ENCODE measurements around the gene ROPN1B.
"Not testable (repeated sequence)": the region's sequence is repeated elsewhere in the genome, so short reads cannot be mapped to it uniquely, and the experiment has no call there.

DNA sequence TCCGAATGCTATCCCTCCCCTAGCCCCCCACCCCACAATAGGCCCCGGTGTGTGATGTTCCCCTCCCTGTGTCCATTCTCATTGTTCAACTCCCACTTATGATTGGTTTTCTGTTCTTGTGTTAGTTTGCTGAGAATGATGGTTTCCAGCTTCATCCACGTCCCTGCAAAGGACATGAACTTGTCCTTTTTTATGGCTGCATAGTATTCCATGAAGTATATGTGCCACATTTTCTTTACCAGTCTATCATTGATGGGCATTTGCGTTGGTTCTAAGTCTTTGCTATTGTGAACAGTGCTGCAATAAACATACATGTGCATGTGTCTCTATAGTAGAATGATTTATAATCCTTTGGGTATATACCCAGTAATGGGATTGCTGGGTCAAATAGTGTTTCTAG, 12.0 kb upstream of the ROPN1B start:
- TF ChIP-seq FOSL1 (IDR thresholded peaks at IDR 0.05; ENCODE audit: low read depth); POLR2AphosphoS5 (IDR thresholded peaks at IDR 0.05; ENCODE audit: low read depth, low read length); ZFX (IDR thresholded peaks at IDR 0.05); CBX3 (IDR thresholded peaks at IDR 0.05; ENCODE audit: low read depth); EGR1 (IDR thresholded peaks at IDR 0.05; ENCODE audit: low read depth); POLR2A (IDR thresholded peaks at IDR 0.05; ENCODE audit: borderline replicate concordance, extremely low read depth, insufficient read depth, insufficient read length); ZNF274 (IDR thresholded peaks at IDR 0.05; ENCODE audit: low read depth, low read length); SP1 (IDR thresholded peaks at IDR 0.05; ENCODE audit: low read depth); TCF7L2 (IDR thresholded peaks at IDR 0.05; ENCODE audit: borderline replicate concordance, extremely low read depth, insufficient read depth, insufficient read length); EZH2 (IDR thresholded peaks at IDR 0.05): not testable (repeated sequence)
- TF ChIP-seq, protein P1, sequence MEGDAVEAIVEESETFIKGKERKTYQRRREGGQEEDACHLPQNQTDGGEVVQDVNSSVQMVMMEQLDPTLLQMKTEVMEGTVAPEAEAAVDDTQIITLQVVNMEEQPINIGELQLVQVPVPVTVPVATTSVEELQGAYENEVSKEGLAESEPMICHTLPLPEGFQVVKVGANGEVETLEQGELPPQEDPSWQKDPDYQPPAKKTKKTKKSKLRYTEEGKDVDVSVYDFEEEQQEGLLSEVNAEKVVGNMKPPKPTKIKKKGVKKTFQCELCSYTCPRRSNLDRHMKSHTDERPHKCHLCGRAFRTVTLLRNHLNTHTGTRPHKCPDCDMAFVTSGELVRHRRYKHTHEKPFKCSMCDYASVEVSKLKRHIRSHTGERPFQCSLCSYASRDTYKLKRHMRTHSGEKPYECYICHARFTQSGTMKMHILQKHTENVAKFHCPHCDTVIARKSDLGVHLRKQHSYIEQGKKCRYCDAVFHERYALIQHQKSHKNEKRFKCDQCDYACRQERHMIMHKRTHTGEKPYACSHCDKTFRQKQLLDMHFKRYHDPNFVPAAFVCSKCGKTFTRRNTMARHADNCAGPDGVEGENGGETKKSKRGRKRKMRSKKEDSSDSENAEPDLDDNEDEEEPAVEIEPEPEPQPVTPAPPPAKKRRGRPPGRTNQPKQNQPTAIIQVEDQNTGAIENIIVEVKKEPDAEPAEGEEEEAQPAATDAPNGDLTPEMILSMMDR (IDR thresholded peaks at IDR 0.05 in 2 of 3, conservative IDR thresholded peaks at IDR 0.05 in 1 of 3; ENCODE audit: borderline replicate concordance in 1 of 3, insufficient read depth in 1 of 3, low read depth in 2 of 3, low read length in 2 of 3): not testable (repeated sequence)
- TF ChIP-seq, protein P2, sequence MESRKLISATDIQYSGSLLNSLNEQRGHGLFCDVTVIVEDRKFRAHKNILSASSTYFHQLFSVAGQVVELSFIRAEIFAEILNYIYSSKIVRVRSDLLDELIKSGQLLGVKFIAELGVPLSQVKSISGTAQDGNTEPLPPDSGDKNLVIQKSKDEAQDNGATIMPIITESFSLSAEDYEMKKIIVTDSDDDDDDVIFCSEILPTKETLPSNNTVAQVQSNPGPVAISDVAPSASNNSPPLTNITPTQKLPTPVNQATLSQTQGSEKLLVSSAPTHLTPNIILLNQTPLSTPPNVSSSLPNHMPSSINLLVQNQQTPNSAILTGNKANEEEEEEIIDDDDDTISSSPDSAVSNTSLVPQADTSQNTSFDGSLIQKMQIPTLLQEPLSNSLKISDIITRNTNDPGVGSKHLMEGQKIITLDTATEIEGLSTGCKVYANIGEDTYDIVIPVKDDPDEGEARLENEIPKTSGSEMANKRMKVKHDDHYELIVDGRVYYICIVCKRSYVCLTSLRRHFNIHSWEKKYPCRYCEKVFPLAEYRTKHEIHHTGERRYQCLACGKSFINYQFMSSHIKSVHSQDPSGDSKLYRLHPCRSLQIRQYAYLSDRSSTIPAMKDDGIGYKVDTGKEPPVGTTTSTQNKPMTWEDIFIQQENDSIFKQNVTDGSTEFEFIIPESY (IDR thresholded peaks at IDR 0.05; ENCODE audit: extremely low read depth, insufficient replicate concordance, low read length): not testable (repeated sequence)
- TF ChIP-seq, protein P3, sequence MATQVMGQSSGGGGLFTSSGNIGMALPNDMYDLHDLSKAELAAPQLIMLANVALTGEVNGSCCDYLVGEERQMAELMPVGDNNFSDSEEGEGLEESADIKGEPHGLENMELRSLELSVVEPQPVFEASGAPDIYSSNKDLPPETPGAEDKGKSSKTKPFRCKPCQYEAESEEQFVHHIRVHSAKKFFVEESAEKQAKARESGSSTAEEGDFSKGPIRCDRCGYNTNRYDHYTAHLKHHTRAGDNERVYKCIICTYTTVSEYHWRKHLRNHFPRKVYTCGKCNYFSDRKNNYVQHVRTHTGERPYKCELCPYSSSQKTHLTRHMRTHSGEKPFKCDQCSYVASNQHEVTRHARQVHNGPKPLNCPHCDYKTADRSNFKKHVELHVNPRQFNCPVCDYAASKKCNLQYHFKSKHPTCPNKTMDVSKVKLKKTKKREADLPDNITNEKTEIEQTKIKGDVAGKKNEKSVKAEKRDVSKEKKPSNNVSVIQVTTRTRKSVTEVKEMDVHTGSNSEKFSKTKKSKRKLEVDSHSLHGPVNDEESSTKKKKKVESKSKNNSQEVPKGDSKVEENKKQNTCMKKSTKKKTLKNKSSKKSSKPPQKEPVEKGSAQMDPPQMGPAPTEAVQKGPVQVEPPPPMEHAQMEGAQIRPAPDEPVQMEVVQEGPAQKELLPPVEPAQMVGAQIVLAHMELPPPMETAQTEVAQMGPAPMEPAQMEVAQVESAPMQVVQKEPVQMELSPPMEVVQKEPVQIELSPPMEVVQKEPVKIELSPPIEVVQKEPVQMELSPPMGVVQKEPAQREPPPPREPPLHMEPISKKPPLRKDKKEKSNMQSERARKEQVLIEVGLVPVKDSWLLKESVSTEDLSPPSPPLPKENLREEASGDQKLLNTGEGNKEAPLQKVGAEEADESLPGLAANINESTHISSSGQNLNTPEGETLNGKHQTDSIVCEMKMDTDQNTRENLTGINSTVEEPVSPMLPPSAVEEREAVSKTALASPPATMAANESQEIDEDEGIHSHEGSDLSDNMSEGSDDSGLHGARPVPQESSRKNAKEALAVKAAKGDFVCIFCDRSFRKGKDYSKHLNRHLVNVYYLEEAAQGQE (IDR thresholded peaks at IDR 0.05; ENCODE audit: low read depth): not testable (repeated sequence)
- TF ChIP-seq, protein P4, sequence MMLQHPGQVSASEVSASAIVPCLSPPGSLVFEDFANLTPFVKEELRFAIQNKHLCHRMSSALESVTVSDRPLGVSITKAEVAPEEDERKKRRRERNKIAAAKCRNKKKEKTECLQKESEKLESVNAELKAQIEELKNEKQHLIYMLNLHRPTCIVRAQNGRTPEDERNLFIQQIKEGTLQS (IDR thresholded peaks at IDR 0.05): not testable (repeated sequence)
